HEK293T (cell line): ENCODE measurements around the gene RAB8B.

ENCODE experiments used
- ARNT ChIP-seq: fragments of 450-650 bp; IDR thresholded peaks from 2 replicates; pipeline ENCODE4 v1.6.1; 2017; ENCODE audit warnings: mild to moderate bottlenecking
- ELF4 ChIP-seq: fragments of 450-650 bp; IDR thresholded peaks from 2 replicates; pipeline ENCODE4 v1.6.1; 2017; ENCODE audit warnings: antibody characterized with exemption
- FOXA1 ChIP-seq: fragments of 450-650 bp; IDR thresholded peaks from 2 replicates; pipeline ENCODE4 v1.6.1; 2016; ENCODE audit warnings: mild to moderate bottlenecking
- FOXM1 ChIP-seq: fragments of 450-650 bp; IDR thresholded peaks from 2 replicates; pipeline ENCODE4 v1.6.1; 2017; ENCODE audit warnings: mild to moderate bottlenecking, borderline replicate concordance
- HDGF ChIP-seq: fragments of 450-650 bp; IDR thresholded peaks from 2 replicates; pipeline ENCODE4 v1.6.1; 2017; ENCODE audit warnings: antibody characterized with exemption, borderline replicate concordance
- SP1 ChIP-seq: fragments of 450-650 bp; IDR thresholded peaks from 2 replicates; pipeline ENCODE4 v1.6.1; 2017
- TARDBP ChIP-seq: fragments of 450-650 bp; IDR thresholded peaks from 2 replicates; pipeline ENCODE4 v1.6.1; 2016
- ZNF384 ChIP-seq: fragments of 450-650 bp; IDR thresholded peaks from 2 replicates; pipeline ENCODE4 v1.6.1; 2016

DNA sequence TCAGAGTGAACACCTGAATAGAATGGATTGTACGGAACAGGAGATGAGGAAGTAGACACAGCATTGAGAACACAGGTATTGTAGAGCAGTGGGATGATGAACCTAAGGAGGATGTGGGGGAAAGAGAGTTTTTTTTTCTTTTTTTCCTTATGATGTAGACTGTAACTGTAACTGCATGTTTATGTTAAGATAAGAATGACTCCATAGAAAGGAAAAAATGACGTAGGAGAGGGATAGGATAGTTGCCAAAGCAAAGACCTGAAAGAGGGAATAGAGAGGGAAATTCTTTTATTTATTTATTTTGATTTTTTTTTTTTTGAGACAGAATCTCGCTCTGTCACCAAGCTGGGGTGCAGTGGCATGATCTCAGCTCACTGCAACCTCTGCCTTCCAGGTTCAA is 121.2 kb downstream of the RAB8B start:
- TF ChIP-seq ZNF384 (no peak), SP1 (no peak), FOXA1 (no peak), ARNT (no peak), ELF4 (no peak), FOXM1 (no peak), HDGF (no peak), TARDBP (no peak)
